HepG2 (cell line): Measurements from ENCODE around the gene CDKN1C. TPM values are rescaled to one million over a fixed set of nuclear protein-coding genes. Genes with fewer than 3 reads are reported as not detected.
A peak's percentile ranks its signal among the peaks of the same experiment; 100 is the strongest.

Experiments
- ARID4A ChIP-seq: sonication (generic); formaldehyde crosslinking; IDR thresholded peaks from 2 replicates; pipeline ENCODE4 v1.5.0; 2020; ENCODE audit warnings: mild to moderate bottlenecking, missing genetic modification reagents, borderline replicate concordance
- GZF1 ChIP-seq: sonication (generic); formaldehyde crosslinking; IDR thresholded peaks from 2 replicates; pipeline ENCODE4 v1.5.1; 2020; ENCODE audit warnings: mild to moderate bottlenecking, missing genetic modification reagents
- HMGXB4 ChIP-seq, 2 experiments: sonication (generic) in 1 of 2; formaldehyde crosslinking in 1 of 2; IDR thresholded peaks; 2 replicates each; pipeline versions ENCODE4 v1.4.0 to v1.6.1; 2018 to 2020; ENCODE audit warnings: missing genetic modification reagents in 2 of 2, borderline replicate concordance in 1 of 2, low read depth in 1 of 2, mild to moderate bottlenecking in 1 of 2, missing biosample characterization in 1 of 2
- KLF16 ChIP-seq, 2 experiments: sonication (generic) in 1 of 2; formaldehyde crosslinking in 1 of 2; IDR thresholded peaks; 2 replicates each; pipeline versions ENCODE4 v1.6.1 to v1.8.0; 2016 to 2023; ENCODE audit warnings: missing genetic modification reagents in 2 of 2, missing compliant biosample characterization in 1 of 2
- MAX ChIP-seq: IDR thresholded peaks from 2 replicates; pipeline ENCODE4 v1.6.1; 2012; ENCODE audit warnings: inconsistent platforms
- MTF2 ChIP-seq: sonication (generic); formaldehyde crosslinking; IDR thresholded peaks from 2 replicates; pipeline ENCODE4 v1.5.0; 2020; ENCODE audit warnings: missing genetic modification reagents, borderline replicate concordance
- NONO ChIP-seq, 2 experiments: fragments of 450-650 bp in 1 of 2; sonication (generic) in 1 of 2; formaldehyde crosslinking in 1 of 2; IDR thresholded peaks in 1 of 2; conservative IDR thresholded peaks in 1 of 2; 2 replicates each; pipeline versions ENCODE4 v1.6.1 to v1.8.0; 2017 to 2022; ENCODE audit warnings: mild to moderate bottlenecking in 1 of 2, missing genetic modification reagents in 1 of 2, moderate library complexity in 1 of 2
- RBAK ChIP-seq: sonication (generic); formaldehyde crosslinking; IDR thresholded peaks from 2 replicates; pipeline ENCODE4 v1.5.1; 2020; ENCODE audit warnings: mild to moderate bottlenecking, missing genetic modification reagents
- RXRA ChIP-seq: sonication (generic); formaldehyde crosslinking; IDR thresholded peaks from 2 replicates; pipeline ENCODE4 v1.5.1; 2020; ENCODE audit warnings: missing genetic modification reagents
- STAT5B ChIP-seq: sonication (generic); formaldehyde crosslinking; IDR thresholded peaks from 2 replicates; pipeline ENCODE4 v1.4.0; 2020; ENCODE audit warnings: missing genetic modification reagents
- THAP11 ChIP-seq: IDR thresholded peaks from 2 replicates; pipeline ENCODE4 v1.6.1; 2016; ENCODE audit warnings: missing biosample characterization, missing genetic modification reagents
- ZHX1 ChIP-seq: sonication (generic); formaldehyde crosslinking; IDR thresholded peaks from 2 replicates; pipeline ENCODE4 v1.8.1; 2022; ENCODE audit warnings: low read depth, mild to moderate bottlenecking, missing genetic modification reagents
- ZNF17 ChIP-seq: sonication (generic); formaldehyde crosslinking; IDR thresholded peaks from 2 replicates; pipeline ENCODE4 v1.5.0; 2020; ENCODE audit warnings: mild to moderate bottlenecking, missing genetic modification reagents
- ZNF256 ChIP-seq: sonication (generic); formaldehyde crosslinking; conservative IDR thresholded peaks from 2 replicates; pipeline ENCODE4 v1.4.0; 2020; ENCODE audit warnings: missing genetic modification reagents
- ZNF383 ChIP-seq: sonication (generic); formaldehyde crosslinking; IDR thresholded peaks from 2 replicates; pipeline ENCODE4 v1.4.0; 2020; ENCODE audit warnings: missing genetic modification reagents, mild to moderate bottlenecking, borderline replicate concordance
- ZNF570 ChIP-seq: sonication (generic); formaldehyde crosslinking; IDR thresholded peaks from 2 replicates; pipeline ENCODE4 v1.4.0; 2020; ENCODE audit warnings: mild to moderate bottlenecking, missing genetic modification reagents, borderline replicate concordance
- ZNF614 ChIP-seq: IDR thresholded peaks from 2 replicates; pipeline ENCODE4 v1.6.1; 2018; ENCODE audit warnings: missing biosample characterization, missing genetic modification reagents, inconsistent platforms, borderline replicate concordance
- ZNF768 ChIP-seq: sonication (generic); formaldehyde crosslinking; IDR thresholded peaks from 2 replicates; pipeline ENCODE4 v1.4.0; 2020; ENCODE audit warnings: missing genetic modification reagents
- ZNF788 ChIP-seq: sonication (generic); formaldehyde crosslinking; IDR thresholded peaks from 2 replicates; pipeline ENCODE4 v1.5.0; 2020; ENCODE audit warnings: mild to moderate bottlenecking, missing genetic modification reagents, borderline replicate concordance
- polyA plus RNA-seq, 8 experiments: library from polyadenylated mRNA; depleted of rRNA in 3 of 8; stranded (reverse) in 7 of 8; unstranded in 1 of 8; fragments of >200 nt; fragmentation: Illumina TruSeq in 4 of 8; extraction: Trizol in 4 of 8; gene quantifications; 2 replicates each; pipeline versions ENCODE4 v1.2.1 to v1.2.3, GENCODE V29; 2011 to 2016; ENCODE audit warnings: low read depth in 4 of 8, missing spikeins in 1 of 8, mixed read lengths in 1 of 8; ENCODE audit not compliant: insufficient read depth in 1 of 8
- total RNA-seq, 5 experiments: library from RNA; depleted of rRNA; stranded (reverse); fragments of >200 nt; fragmentation: Illumina TruSeq; extraction: Trizol; gene quantifications; 2 replicates each; pipeline ENCODE4 v1.2.3, GENCODE V29; 2016; ENCODE audit warnings: low read depth in 1 of 5

CDKN1C gene
- total and polyA plus RNA-seq, 2 of the 13 experiments (the other 11 are each of a cell fraction or from before 2014, with no cell fraction given), result not detected

DNA sequence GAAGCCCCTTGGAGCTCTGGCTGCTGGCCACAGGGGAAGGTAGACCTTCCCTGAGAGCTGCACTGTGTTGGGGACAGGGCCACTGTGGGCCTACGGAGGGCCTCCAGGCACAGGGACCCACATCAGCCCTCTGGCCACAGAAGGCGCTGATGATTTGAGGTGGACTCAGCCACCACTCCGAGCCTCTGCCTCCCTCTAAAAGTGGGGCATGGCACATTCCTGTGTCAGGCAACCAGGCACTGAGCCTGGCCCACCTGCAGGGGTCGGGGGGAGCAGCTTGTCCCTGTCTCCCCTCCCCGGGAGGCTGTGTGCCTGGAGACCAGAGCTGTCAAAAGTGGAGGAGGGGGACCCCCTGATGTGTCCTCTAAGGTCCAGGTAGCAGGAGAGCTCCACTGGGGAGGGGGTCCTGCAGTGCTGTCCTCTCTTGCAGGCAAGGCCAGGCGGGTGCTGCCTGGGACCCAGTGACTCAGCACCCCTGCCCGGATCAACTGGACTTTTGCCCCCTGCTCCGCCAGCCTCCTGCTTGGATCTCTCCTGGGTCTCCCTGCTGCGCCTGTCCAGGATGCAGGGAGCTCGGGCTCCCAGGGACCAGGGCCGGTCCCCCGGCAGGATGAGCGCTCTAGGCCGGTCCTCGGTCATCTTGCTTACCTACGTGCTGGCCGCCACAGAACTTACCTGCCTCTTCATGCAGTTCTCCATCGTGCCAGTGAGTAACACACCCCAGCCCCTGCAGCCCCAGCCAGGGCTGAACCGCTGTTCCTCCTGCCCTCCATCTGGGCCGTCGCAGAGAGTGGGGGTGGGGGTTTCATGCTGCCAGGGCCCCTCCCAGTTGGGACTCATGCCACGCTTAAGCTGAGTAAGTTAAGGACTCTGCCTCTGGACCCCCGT, 17.5 kb upstream of the CDKN1C start (continued):
- TF ChIP-seq MAX, result no peak
- no peak for TF ChIP-seq NONO (IDR thresholded peaks at IDR 0.05)
- TF ChIP-seq NONO (CRISPR knock-in tag; conservative IDR thresholded peaks at IDR 0.05), result no peak
- no peak; the same call in 1 of the 2 replicates for TF ChIP-seq STAT5B (CRISPR knock-in tag)
- TF ChIP-seq RBAK (CRISPR knock-in tag), result 0 out of 2 replicates have a peak, but pooled peaks have one; percentile 16
- no peak for TF ChIP-seq MTF2 (CRISPR knock-in tag)
- peak; percentile 53 for TF ChIP-seq THAP11
- TF ChIP-seq ZNF256 (CRISPR knock-in tag), result no peak
- no peak for TF ChIP-seq ZHX1
- TF ChIP-seq GZF1 (CRISPR knock-in tag), result peak; percentile 25; the same call in 1 of the 2 replicates
- TF ChIP-seq KLF16 (CRISPR knock-in tag; IDR thresholded peaks at IDR 0.05), result peak in 1 of 2 experiments; percentile 50; a peak in 1 of 4 replicates
- peak; percentile 50; the same call in 1 of the 2 replicates for TF ChIP-seq ARID4A
- TF ChIP-seq ZNF570 (CRISPR knock-in tag), result no peak
- TF ChIP-seq ZNF614, result no peak
- no peak for TF ChIP-seq ZNF383
- TF ChIP-seq ZNF768 (CRISPR knock-in tag), result peak; percentile 51
- TF ChIP-seq RXRA (CRISPR knock-in tag), result no peak; the same call in 1 of the 2 replicates
- TF ChIP-seq HMGXB4 (CRISPR knock-in tag; IDR thresholded peaks at IDR 0.05; ENCODE audit: borderline replicate concordance in 1 of 2, low read depth in 1 of 2), result peak in 1 of 2 experiments; percentile 30; a peak in 1 of 4 replicates
- TF ChIP-seq ZNF17 (CRISPR knock-in tag), result no peak
- peak; percentile 64; the same call in 1 of the 2 replicates for TF ChIP-seq ZNF788 (CRISPR knock-in tag)
